Common myeloid progenitor, CD34-positive (primary cell): ENCODE data around the gene JUP.

Experiments used
- CTCF ChIA-PET: fragments of 350-600 bp; sonication (Branson Sonifier 250); formaldehyde crosslinking; loops from one replicate; lab custom pipeline; 2021; ENCODE audit warnings: antibody characterized with exemption; lab: Charles Lee
- POLR2A ChIA-PET: fragments of 350-600 bp; sonication (Branson Sonifier 250); formaldehyde crosslinking; loops from one replicate; lab custom pipeline; 2021; ENCODE audit warnings: antibody characterized with exemption; lab: Charles Lee
- DNase-seq, 3 donors: peaks; one replicate each; pipeline versions ENCODE4 v3.0.0 to v3.0.0-alpha.2; 2013
- H3K27ac ChIP-seq, 2 experiments: 1 replicate in 1 of 2; 2 replicates in 1 of 2; pipeline ENCODE4 v1.7.0; 2013; ENCODE audit warnings: inconsistent platforms in 2 of 2, low read length in 2 of 2, mild to moderate bottlenecking in 2 of 2, low read depth in 1 of 2, moderate library complexity in 1 of 2; ENCODE audit not compliant: severe bottlenecking in 2 of 2, insufficient read depth in 1 of 2, poor library complexity in 1 of 2
- H3K27me3 ChIP-seq, 5 experiments: replicated peaks in 2 of 5; 1 replicate in 3 of 5; 2 replicates in 2 of 5; pipeline versions ENCODE4 v1.6.1 to v1.7.0; 2013; ENCODE audit warnings: low read length in 4 of 5, mild to moderate bottlenecking in 2 of 5, moderate library complexity in 2 of 5, inconsistent platforms in 1 of 5; ENCODE audit not compliant: insufficient read depth in 5 of 5, control insufficient read depth in 4 of 5
- H3K36me3 ChIP-seq, 4 experiments: 1 replicate in 2 of 4; 2 replicates in 2 of 4; pipeline versions ENCODE4 v1.6.1 to v1.7.0; 2013; ENCODE audit warnings: low read length in 3 of 4, control low read depth in 1 of 4, mild to moderate bottlenecking in 1 of 4; ENCODE audit not compliant: control insufficient read depth in 4 of 4, insufficient read depth in 4 of 4
- H3K4me1 ChIP-seq, 4 experiments: 1 replicate in 3 of 4; 2 replicates in 1 of 4; pipeline versions ENCODE4 v1.6.1 to v1.7.1; 2013; ENCODE audit warnings: low read length in 3 of 4, mild to moderate bottlenecking in 3 of 4, control low read depth in 1 of 4, inconsistent platforms in 1 of 4, moderate library complexity in 1 of 4; ENCODE audit not compliant: control insufficient read depth in 4 of 4, insufficient read depth in 4 of 4; ENCODE audit errors: control extremely low read depth in 1 of 4
- H3K4me3 ChIP-seq, 7 experiments: 1 replicate in 4 of 7; 2 replicates in 3 of 7; pipeline versions ENCODE4 v1.5.1 to v1.7.0; 2013; ENCODE audit warnings: mild to moderate bottlenecking in 7 of 7, low read length in 6 of 7, moderate library complexity in 6 of 7, inconsistent platforms in 2 of 7, low read depth in 2 of 7, control low read depth in 1 of 7; ENCODE audit not compliant: insufficient read depth in 4 of 7, control insufficient read depth in 1 of 7; ENCODE audit errors: extremely low read depth in 1 of 7
- H3K9me3 ChIP-seq, 5 experiments: 1 replicate in 4 of 5; 2 replicates in 1 of 5; pipeline versions ENCODE4 v1.6.1 to v1.7.1; 2013; ENCODE audit warnings: low read length in 4 of 5, mild to moderate bottlenecking in 2 of 5, inconsistent platforms in 1 of 5, low read depth in 1 of 5, moderate library complexity in 1 of 5; ENCODE audit not compliant: control insufficient read depth in 4 of 5, insufficient read depth in 2 of 5; ENCODE audit errors: control extremely low read depth in 1 of 5
- WGBS: methylation state at CpG from one replicate; pipeline ENCODE4 v1.1.5; 2013; ENCODE audit not compliant: insufficient coverage; 5-methylcytosine and 5-hydroxymethylcytosine counted together

JUP gene

DNA sequence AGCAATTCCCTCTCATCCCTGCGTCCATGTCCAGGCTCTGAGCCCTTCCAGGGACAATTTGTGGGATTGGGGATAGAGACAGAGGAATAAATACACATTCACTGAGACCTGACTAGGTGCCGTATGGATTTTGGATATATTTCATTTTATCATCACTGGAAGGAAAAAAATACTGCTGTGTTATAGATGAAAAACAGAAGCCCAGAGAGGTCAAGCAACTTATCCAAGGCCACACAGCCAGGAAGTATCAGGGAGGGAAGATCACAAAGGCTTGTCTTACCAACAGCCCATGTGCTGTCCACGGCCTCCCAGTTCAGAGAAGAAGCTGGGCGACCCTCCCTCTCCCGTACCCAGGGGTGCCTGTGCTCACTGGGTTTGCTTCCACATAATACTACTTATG, 46.0 kb downstream of the JUP start:
- 100% methylated on average over 4 of the region's 5 CpGs for WGBS
- CTCF ChIA-PET: interaction anchor here (0.7 to 1.5 kb wide), 3 partner anchors 46 to 155 kb away, joined by 3 to 4 read pairs (median 3); partner anchors contain the start of genes JUP and KLHL11

DNA sequence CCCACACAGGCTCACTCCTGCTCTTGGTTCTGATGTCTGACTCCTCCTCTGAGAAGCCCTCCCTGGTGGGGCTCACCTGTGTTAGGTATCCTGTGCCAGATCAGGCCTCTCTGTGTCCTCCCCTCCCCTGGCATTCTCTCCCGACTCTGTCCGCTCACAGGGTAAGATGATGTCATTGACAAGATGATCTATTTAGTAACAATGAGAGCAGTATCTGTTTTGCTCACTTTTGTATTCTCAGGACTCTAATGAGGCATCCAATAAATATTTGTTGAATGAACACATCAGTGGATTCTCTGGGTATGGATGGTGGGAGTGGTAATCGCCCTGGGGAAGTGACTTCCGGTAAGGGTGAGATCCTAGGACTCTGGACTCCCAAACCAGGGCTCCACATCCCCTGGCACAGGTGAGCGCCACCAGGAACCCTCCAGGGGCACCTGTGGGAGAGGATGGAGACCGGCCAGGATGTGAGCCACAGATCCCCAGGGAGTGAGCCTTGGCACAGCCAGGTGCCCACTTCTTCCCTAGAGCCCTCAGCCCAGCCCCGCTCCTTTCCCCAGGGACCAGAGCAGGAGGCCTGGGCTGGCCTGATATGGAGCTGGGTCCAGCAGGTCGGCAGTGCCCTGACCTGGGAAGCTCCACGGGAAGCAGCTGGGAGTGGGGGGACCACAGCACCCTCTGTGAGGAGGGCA, 46.7 kb downstream of the JUP start:
- no peak overlapping the region for H3K4me3 ChIP-seq
- peaks cover 0 to 30% (median 10%) of the 10 kb centered on the region in 5 experiments for H3K27me3 ChIP-seq
- H3K9me3 ChIP-seq: no peaks in the 10 kb centered on the region
- ChIA-PET POLR2A (no interaction called here), CTCF (interaction anchor here (0.7 to 1.1 kb wide), 2 partner anchors 62 to 125 kb away, joined by 3 to 4 read pairs; partner anchors contain the start of gene KLHL11)
- no peak for DNase-seq
- H3K36me3 ChIP-seq: no peaks in the 10 kb centered on the region
- peaks cover 0 to 8% (median 6%) of the 10 kb centered on the region in 4 experiments for H3K4me1 ChIP-seq
- no peak overlapping the region for H3K27ac ChIP-seq
- WGBS: 77% methylated on average over 3 of the region's 9 CpGs

More for the DNA sequence above, 46.0 kb downstream of the JUP start:
- Histone ChIP-seq H3K27ac (no peak overlapping the region), H3K9me3 (no peaks in the 10 kb centered on the region), H3K27me3 (peaks cover 0 to 23% (median 8%) of the 10 kb centered on the region in 5 experiments), H3K36me3 (no peaks in the 10 kb centered on the region), H3K4me1 (peaks cover 0 to 5% (median 4%) of the 10 kb centered on the region in 4 experiments), H3K4me3 (no peak overlapping the region)
- no peak for DNase-seq
- POLR2A ChIA-PET: no interaction called here

DNA sequence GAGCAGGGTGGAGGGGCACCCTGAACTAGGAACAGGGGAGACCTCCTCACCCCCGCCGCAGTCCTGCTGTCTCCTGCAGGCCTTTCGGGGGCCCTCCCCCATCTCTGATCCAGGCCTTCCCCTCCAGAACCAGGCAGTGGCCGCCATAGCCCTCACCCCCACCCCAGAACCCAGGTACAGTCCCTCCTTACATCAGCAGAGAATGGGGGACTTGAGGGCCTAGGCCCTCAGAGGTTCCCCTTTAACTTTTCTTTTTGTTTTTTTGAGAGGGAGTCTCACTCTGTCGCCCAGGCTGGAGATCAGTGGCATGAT, 47.8 kb downstream of the JUP start:
- no peak for DNase-seq
- Histone ChIP-seq H3K36me3 (no peaks in the 10 kb centered on the region), H3K4me1 (peaks cover 0 to 19% (median 16%) of the 10 kb centered on the region in 4 experiments), H3K27ac (no peak overlapping the region), H3K9me3 (no peaks in the 10 kb centered on the region), H3K4me3 (no peak overlapping the region), H3K27me3 (peaks cover 0 to 40% (median 13%) of the 10 kb centered on the region in 5 experiments)
- ChIA-PET CTCF (interaction anchor here (1.1 kb wide), 1 partner anchor 63 kb away, joined by 4 read pairs; no protein-coding TSS in a partner anchor), POLR2A (no interaction called here)
- WGBS: 100% methylated on average over 2 of the region's 5 CpGs

DNA sequence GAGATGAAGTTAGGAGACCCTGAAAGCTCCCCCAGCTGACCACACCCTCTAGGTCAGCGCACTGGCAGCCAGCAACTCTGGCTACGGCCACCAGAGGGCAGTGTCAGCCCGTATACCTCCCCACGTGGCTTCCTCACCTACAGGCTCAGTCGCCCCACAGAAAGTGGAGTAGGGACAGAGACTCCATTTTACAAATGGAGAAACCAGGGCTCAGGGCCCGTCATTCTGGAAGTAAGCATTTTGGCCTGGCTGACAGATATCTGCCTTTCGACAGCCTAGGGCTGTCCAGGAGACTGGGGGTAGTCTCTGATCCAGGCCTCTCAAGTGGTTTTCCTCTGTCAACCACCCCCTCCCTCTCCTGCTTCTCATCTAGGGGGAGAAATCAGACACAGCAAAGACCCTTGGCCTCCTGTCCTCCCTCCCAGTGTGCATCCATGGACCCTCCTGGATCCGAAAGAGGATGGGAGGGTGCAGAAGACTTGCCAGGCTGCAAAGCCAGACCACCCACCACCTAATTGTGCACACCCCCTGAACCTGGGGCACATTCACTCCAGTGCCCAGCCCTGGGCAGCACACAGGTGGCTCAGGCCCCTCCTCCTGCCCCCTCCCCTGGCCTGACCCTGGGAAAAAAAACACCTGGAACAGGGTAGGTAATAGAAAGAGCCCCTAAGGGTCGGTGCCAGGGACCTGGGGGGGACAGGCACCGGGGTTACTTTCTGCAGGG, 48.3 kb downstream of the JUP start:
- WGBS: 22% methylated on average over 7 of the region's 10 CpGs
- no peaks in the 10 kb centered on the region for H3K36me3 ChIP-seq
- no peak overlapping the region for H3K4me3 ChIP-seq
- H3K9me3 ChIP-seq: no peaks in the 10 kb centered on the region
- ChIA-PET CTCF (interaction anchor here (0.7 to 2.2 kb wide), 17 partner anchors 11 to 227 kb away, joined by 3 to 12 read pairs (median 4); partner anchors contain the start of genes JUP, KLHL11 and P3H4), POLR2A (interaction anchor here (0.8 to 1.1 kb wide), 3 partner anchors 48 to 118 kb away, joined by 3 read pairs; partner anchors contain the start of gene JUP)
- H3K27ac ChIP-seq: no peak overlapping the region
- H3K27me3 ChIP-seq: peaks cover 0 to 46% (median 16%) of the 10 kb centered on the region in 5 experiments
- DNase-seq: peak; percentile 78 to 85 (median 82)
- H3K4me1 ChIP-seq: peaks cover 0 to 21% (median 18%) of the 10 kb centered on the region in 4 experiments

DNA sequence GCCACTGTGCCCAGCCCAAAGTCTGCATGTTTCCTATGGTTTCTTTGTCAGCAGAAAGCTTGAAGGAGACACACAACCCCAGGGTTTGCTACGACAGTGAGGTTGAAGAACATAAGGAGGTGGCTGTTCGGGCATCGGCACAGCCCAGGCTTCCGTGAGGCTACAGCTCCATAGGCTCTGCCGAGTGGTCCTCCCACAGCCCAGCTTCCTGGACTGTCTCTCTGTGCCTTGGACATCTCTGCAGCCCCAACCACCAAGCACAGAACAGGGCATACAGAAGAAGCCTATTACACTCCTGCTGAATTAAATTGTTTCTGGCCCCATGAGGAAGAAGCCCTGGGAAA, 48.9 kb downstream of the JUP start:
- 65% methylated on average over 4 of the region's 5 CpGs for WGBS
- H3K27me3 ChIP-seq: peaks cover 0 to 51% (median 16%) of the 10 kb centered on the region in 5 experiments
- ChIA-PET CTCF (interaction anchor here (0.6 to 2.2 kb wide), 17 partner anchors 10 to 227 kb away, joined by 3 to 12 read pairs (median 3); partner anchors contain the start of genes JUP, KLHL11 and P3H4), POLR2A (interaction anchor here (0.8 to 1.1 kb wide), 3 partner anchors 49 to 119 kb away, joined by 3 read pairs; partner anchors contain the start of gene JUP)
- no peaks in the 10 kb centered on the region for H3K36me3 ChIP-seq
- H3K27ac ChIP-seq: no peak overlapping the region
- H3K4me1 ChIP-seq: peaks cover 0 to 21% (median 18%) of the 10 kb centered on the region in 4 experiments
- DNase-seq: no peak
- H3K4me3 ChIP-seq: no peak overlapping the region
- no peaks in the 10 kb centered on the region for H3K9me3 ChIP-seq

DNA sequence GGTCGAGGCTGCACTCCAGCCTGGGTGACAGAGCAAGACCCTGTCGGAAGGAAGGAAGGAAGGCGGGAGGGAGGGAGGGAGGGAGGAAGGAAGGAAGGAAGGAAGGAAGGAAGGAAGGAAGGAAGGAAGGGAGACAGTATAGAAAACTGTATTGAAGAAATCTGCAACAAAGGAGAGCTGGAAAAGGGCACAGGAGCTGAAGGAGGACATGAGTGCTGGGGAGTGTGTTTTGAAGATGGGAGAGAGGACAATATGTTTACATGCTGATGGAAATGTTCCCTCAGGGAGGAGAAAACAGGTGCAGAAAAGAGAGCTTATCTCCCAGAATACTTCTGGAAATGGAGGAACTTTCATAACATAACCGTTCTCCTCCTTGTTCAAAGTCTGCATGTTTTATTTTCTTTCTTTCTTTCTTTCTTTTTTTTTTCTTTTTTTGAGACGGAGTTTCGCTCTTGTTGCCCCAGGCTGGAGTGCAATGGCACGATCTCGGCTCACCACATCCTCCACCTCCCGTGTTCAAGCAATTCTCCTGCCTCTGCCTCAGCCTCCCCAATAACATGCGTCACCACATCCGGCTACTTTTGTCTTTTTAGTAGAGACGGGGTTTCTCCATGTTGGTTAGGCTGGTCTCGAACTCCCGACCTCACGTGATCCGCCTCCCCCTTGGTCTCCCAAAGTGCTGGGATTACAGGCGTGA, 49.4 kb downstream of the JUP start:
- ChIA-PET CTCF (interaction anchor here (0.6 to 2.2 kb wide), 19 partner anchors 9 to 228 kb away, joined by 3 to 12 read pairs (median 3); partner anchors contain the start of genes JUP, KLHL11 and P3H4), POLR2A (interaction anchor here (0.8 to 1.1 kb wide), 3 partner anchors 49 to 120 kb away, joined by 3 read pairs; partner anchors contain the start of gene JUP)
- H3K9me3 ChIP-seq: no peaks in the 10 kb centered on the region
- no peak overlapping the region for H3K27ac ChIP-seq
- no peaks in the 10 kb centered on the region for H3K36me3 ChIP-seq
- H3K4me3 ChIP-seq: no peak overlapping the region
- H3K4me1 ChIP-seq: peaks cover 0 to 21% (median 18%) of the 10 kb centered on the region in 4 experiments
- peaks cover 0 to 57% (median 20%) of the 10 kb centered on the region in 5 experiments for H3K27me3 ChIP-seq
- WGBS: 76% methylated on average over 14 of the region's 17 CpGs
- DNase-seq: no peak
